GM12891 (cell line): ENCODE measurements around the gene RANBP1.

Source experiments
- POLR2A ChIP-seq: IDR thresholded peaks from 2 replicates; pipeline ENCODE4 v1.6.1; 2011; ENCODE audit warnings: low read depth, low read length, control low read depth
- POLR2AphosphoS5 ChIP-seq: IDR thresholded peaks from 2 replicates; pipeline ENCODE4 v1.6.1; 2011; ENCODE audit warnings: low read depth, low read length, control low read depth
- SPI1 ChIP-seq: IDR thresholded peaks from 2 replicates; pipeline ENCODE4 v1.6.1; 2011; ENCODE audit warnings: low read depth, low read length, control low read depth

- TF ChIP-seq POLR2A, result no peak; the same call in 1 of the 2 replicates
- peak; percentile 66 for TF ChIP-seq SPI1
- no peak for TF ChIP-seq POLR2AphosphoS5
Observed at GRCh38 chr22:20116951-20117632, 1.2 kb downstream of the RANBP1 start, which contains the start of gene TRMT2A.
